Central memory CD8-positive, alpha-beta T cell (primary cell): ENCODE measurements around the gene SBNO2.
A peak's percentile ranks its signal among the peaks of the same experiment; 100 is the strongest.
"Not testable (repeated sequence)": the region's sequence is repeated elsewhere in the genome, so short reads cannot be mapped to it uniquely, and the experiment has no call there.

Experiments used
- ATAC-seq: fragments of 150-1000 bp; cut with Tn5 transposase; replicated peaks from 2 replicates; pipeline ENCODE4 v1.10.0; 2022; ENCODE audit warnings: mild to moderate bottlenecking, moderate FRiP score, moderate number of reproducible peaks; ENCODE audit not compliant: poor library complexity, severe bottlenecking; ENCODE audit errors: extremely low read depth
- DNase-seq, 2 donors: peaks; one replicate each; pipeline ENCODE4 v3.0.0; 2021; ENCODE audit warnings: low spot score in 2 of 2
- H3K27ac Mint-ChIP-seq: one replicate; pipeline ENCODE4 v1.8.0; 2022; ENCODE audit warnings: low read depth, mild to moderate bottlenecking, moderate library complexity, mixed read lengths
- H3K27me3 Mint-ChIP-seq: one replicate; pipeline ENCODE4 v1.8.0; 2022; ENCODE audit warnings: mixed read lengths
- H3K36me3 Mint-ChIP-seq: one replicate; pipeline ENCODE4 v1.8.0; 2022; ENCODE audit warnings: mild to moderate bottlenecking, moderate library complexity, mixed read lengths; ENCODE audit not compliant: insufficient read depth
- H3K4me1 Mint-ChIP-seq: one replicate; pipeline ENCODE4 v1.8.0; 2022; ENCODE audit warnings: mixed read lengths
- H3K4me3 Mint-ChIP-seq: one replicate; pipeline ENCODE4 v1.8.0; 2022; ENCODE audit warnings: mild to moderate bottlenecking, moderate library complexity, mixed read lengths
- H3K9me3 Mint-ChIP-seq: one replicate; pipeline ENCODE4 v1.8.0; 2022; ENCODE audit warnings: mixed read lengths

Gene SBNO2

GRCh38 chr19:1118999-1119398 is 55.1 kb downstream of the SBNO2 start:
- DNase-seq (no peak), ATAC-seq (no peak)
- Mint-ChIP-seq H3K4me1 (no peaks in the 10 kb centered on the region), H3K27me3 (no peaks in the 10 kb centered on the region), H3K9me3 (no peaks in the 10 kb centered on the region), H3K4me3 (no peak overlapping the region), H3K36me3 (peaks cover 32% of the 10 kb centered on the region), H3K27ac (no peak overlapping the region)

DNA sequence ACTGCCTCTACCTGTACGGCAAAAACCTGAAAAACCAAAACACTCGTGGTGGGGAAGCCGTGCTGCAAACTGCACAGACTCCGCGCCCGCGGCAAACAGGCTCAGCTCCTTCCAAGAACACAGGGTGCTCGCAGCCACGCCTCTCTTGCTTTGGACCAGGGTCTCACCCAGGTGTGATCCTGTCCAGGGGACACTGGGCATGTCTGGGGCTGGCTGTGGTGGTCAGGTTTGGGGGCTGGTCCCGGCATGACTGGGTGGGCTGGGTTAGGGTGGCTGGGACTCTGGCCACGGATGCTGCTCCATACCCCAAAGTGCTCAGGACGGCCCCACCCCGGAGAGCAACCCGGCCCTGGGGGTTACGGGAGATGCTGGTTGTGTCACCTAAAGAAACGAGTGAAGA is 56.4 kb downstream of the SBNO2 start:
- peaks cover 30% of the 10 kb centered on the region for H3K36me3 Mint-ChIP-seq
- H3K4me3 Mint-ChIP-seq = no peak overlapping the region
- DNase-seq = no peak
- H3K27me3 Mint-ChIP-seq = no peaks in the 10 kb centered on the region
- no peaks in the 10 kb centered on the region for H3K9me3 Mint-ChIP-seq
- H3K27ac Mint-ChIP-seq = no peak overlapping the region
- H3K4me1 Mint-ChIP-seq = no peaks in the 10 kb centered on the region
- ATAC-seq = no peak

DNA sequence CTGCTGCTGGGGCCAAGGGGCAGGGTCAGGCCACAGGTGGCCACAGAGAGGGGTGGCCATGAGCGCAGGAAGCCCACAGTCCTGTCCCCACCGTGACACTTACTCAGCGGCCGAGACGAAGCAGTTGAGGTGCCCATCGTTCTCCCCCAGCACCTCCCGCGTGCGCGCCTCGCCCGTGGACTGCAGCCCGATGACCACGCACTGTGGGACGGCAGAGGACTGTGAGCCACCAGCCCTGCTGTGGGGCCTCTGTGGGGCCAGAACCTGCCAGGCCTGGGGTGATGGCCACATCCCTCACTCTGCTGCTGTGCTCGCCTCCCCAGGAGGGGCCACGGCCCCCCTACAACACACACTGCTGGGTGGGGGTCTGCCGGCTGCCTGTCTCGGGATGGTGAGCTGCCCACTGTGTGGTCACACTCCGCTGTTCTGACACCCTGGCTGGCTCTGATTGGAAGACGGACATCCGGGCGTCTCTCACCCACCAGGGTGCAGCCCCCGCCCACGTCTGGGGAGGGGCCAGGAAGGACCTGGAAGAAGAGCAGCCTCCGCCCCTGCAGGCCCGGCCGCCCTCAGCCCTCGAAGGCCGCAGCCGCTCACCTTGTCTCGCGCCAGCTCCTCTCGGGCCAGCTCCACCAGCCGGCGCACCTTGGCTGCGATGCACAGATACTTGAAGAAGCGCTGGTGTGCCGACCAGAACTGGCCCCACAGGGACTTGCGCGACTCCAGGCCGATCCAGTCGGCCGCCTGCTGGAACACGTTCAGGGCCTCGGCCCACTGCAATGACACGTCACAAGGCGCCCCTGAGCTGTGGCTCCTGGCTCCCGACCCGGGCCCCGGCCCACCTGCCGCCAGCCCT is 57.1 kb downstream of the SBNO2 start:
- H3K36me3 Mint-ChIP-seq = peaks cover 30% of the 10 kb centered on the region
- DNase-seq = no peak
- H3K27me3 Mint-ChIP-seq = no peaks in the 10 kb centered on the region
- H3K9me3 Mint-ChIP-seq = no peaks in the 10 kb centered on the region
- H3K4me1 Mint-ChIP-seq = no peaks in the 10 kb centered on the region
- no peak for ATAC-seq
- H3K27ac Mint-ChIP-seq = no peak overlapping the region
- no peak overlapping the region for H3K4me3 Mint-ChIP-seq

GRCh38 chr19:1115646-1116420 is 58.2 kb downstream of the SBNO2 start:
- Mint-ChIP-seq H3K27me3 (no peaks in the 10 kb centered on the region), H3K4me1 (no peaks in the 10 kb centered on the region), H3K9me3 (no peaks in the 10 kb centered on the region), H3K27ac (no peak overlapping the region), H3K4me3 (no peak overlapping the region), H3K36me3 (peaks cover 24% of the 10 kb centered on the region)
- no peak for ATAC-seq
- DNase-seq = no peak

GRCh38 chr19:1114728-1115127 is 59.3 kb downstream of the SBNO2 start:
- not testable (repeated sequence) for H3K9me3 Mint-ChIP-seq, H3K27ac Mint-ChIP-seq, H3K4me1 Mint-ChIP-seq, DNase-seq, H3K27me3 Mint-ChIP-seq, ATAC-seq, H3K4me3 Mint-ChIP-seq
- H3K36me3 Mint-ChIP-seq = peaks cover 22% of the 10 kb centered on the region

DNA sequence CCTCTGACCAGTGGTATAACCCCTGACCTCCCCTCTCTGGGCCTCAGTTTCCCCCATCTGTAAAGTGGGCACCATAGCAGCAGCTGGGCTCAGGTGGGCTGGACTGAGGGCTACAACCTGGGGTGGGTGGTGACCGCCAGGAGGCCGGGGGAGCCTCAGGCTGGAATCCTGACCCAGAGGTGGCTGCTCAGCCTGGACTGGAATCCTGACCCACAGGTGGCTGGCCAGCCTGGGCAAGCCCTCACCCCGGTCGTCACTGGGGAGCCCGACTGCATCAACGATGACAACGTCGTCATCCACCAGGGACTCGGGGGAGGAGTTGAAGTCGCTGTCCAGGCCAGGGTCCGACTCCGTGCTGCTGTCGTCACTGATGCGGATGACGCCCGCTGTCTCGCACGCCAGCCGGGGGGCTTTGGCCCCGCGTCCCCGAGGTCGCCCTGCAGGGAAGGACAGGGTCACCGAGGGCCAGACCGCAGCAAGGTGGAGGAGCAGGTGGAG is 60.0 kb downstream of the SBNO2 start:
- ATAC-seq = no peak
- Mint-ChIP-seq H3K27me3 (no peaks in the 10 kb centered on the region), H3K27ac (no peak overlapping the region), H3K36me3 (peaks cover 21% of the 10 kb centered on the region), H3K4me3 (no peak overlapping the region), H3K4me1 (no peaks in the 10 kb centered on the region), H3K9me3 (no peaks in the 10 kb centered on the region)
- DNase-seq = no peak

DNA sequence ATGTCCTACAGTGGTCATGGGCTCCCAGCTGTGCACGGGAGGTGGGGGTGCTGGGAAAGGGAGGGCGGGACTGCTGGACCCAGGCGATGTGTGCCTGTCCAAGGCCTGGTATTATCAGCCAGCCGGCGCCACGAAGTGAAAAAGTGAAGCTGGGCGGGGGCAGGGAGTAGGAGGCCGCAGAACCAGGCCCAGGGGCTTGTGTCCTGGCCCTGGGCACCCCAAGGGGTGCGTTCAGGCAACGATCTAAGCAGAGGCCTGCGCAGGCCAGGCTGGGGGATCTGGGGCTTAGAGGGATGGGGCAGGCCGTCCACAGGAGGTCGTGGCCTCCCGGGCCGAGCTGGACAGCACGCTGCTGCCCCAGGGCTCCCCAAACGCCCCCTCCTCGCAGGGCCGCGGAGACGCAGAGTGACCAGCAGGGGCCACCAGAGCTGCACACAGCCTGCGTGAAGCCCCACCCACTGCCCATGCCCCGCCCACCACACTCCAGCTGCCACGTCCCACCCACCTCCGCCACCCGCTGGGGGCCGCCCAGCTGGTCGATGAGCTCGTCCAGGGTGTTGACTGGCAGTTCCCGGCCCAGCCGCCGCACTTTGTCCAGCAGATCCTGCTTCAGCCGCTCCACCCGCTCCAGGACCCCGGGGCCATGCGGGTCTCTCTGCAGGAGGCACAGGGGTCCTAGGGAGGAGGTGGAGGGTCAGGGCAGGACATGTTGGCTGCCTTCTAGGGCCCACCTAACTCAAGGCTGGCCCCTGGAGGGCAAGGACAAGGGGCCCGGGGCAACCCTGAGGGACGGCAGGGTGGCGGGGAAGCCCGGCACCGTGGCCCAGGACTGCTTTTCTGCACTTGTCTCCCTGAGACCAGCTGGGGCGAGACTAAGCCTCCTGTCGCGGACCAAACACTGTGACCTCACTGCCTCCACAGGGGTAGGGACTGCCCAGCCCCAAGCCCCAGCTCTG is 60.8 kb downstream of the SBNO2 start:
- Mint-ChIP-seq H3K27me3 (no peaks in the 10 kb centered on the region), H3K4me1 (no peaks in the 10 kb centered on the region)

DNA sequence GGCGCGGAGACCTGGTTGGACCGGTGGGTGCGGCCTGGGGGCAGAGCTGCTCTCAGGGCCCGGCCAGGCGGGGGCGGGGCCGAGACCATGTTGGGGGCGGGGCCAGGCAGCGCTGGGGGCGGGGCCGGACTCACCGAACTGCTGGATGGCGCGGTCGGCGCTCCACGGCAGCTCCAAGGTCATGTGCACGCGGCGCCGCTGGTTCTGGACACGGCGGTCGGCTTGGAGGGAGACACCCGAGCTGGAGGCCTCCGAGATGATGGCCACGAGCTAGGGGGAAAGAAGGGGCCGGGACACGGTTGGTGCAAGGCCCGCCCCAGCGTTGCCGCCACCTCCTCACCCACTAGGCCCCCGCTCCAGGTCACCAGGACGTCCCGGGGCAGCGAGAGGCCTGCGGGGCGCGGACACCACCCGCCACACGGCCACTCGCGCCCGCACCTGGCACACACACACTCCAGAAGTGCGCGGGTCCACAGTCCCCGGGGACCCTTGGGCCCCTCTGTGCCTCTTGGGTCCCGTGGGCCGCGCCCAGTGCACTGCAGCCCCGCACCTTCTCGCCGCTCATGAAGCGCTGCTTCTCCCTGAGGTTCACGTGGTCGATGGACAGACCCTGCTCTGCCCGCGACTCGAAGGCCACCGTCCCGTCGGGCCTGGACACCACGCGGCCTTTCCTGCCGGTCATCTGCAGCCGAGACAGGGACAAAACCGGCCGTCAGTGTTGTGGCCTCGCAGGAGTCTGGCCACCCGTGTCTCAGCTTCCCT is 61.6 kb downstream of the SBNO2 start:
- Mint-ChIP-seq H3K4me1 (no peaks in the 10 kb centered on the region), H3K36me3 (peaks cover 17% of the 10 kb centered on the region), H3K4me3 (no peak overlapping the region), H3K27ac (no peak overlapping the region), H3K27me3 (no peaks in the 10 kb centered on the region), H3K9me3 (no peaks in the 10 kb centered on the region)
- DNase-seq = no peak
- no peak for ATAC-seq

More for the DNA sequence above, 60.8 kb downstream of the SBNO2 start:
- Mint-ChIP-seq H3K36me3 (peaks cover 19% of the 10 kb centered on the region), H3K27ac (no peak overlapping the region), H3K9me3 (no peaks in the 10 kb centered on the region), H3K4me3 (no peak overlapping the region)
- peak; percentile 68 to 76 for DNase-seq
- peak; percentile 79 for ATAC-seq

GRCh38 chr19:1111641-1112267 is 62.3 kb downstream of the SBNO2 start:
- ATAC-seq = no peak
- H3K4me3 Mint-ChIP-seq = no peak overlapping the region
- no peak for DNase-seq
- no peaks in the 10 kb centered on the region for H3K4me1 Mint-ChIP-seq
- peaks cover 17% of the 10 kb centered on the region for H3K36me3 Mint-ChIP-seq
- H3K27ac Mint-ChIP-seq = no peak overlapping the region
- no peaks in the 10 kb centered on the region for H3K9me3 Mint-ChIP-seq
- no peaks in the 10 kb centered on the region for H3K27me3 Mint-ChIP-seq

DNA sequence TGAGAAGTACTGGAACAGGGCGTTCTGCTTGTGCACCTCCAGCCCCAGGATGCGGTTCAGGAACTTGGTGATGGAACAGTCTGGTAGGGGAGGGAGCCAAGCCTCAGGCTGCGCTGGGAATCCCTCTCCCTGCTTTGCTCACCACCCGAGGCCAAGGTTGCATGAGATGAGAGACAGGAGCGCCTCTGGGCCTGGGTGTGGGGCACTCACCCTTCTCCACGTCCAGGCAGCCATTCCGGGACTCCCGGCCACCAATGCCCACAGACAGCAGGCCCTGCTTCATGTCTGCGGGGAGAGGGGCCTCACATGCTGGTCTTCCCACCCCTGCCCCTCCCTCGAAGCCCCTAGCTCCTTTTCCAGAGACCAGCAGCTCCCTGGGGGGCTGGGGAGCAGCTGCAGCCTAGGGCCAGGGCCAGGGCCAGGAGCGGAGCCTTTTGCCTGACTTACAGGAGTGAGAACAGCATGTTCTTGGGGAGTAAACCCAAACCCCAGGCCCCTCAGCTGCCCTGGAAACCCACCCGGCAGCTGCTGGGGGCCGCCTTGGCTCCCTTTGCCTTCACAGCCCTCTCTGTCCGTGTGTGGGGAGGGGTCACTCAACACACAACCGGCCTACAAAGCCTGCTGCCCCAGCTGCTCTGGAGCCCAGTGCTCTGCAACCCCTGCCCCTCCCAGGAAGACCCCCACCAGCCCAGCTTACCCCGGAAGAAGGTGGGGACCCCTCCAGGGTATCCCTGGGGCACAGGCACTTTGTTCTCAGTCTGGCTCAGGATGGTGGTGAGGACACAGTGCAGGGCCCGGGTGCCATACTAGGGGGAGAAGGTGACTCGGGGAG is 63.0 kb downstream of the SBNO2 start:
- DNase-seq (no peak), ATAC-seq (no peak)
- Mint-ChIP-seq H3K4me1 (no peaks in the 10 kb centered on the region), H3K4me3 (no peak overlapping the region), H3K9me3 (no peaks in the 10 kb centered on the region), H3K27ac (no peak overlapping the region), H3K27me3 (no peaks in the 10 kb centered on the region), H3K36me3 (peaks cover 18% of the 10 kb centered on the region)
